Fibroblast of peridontal ligament (primary cell): ENCODE measurements around the gene OOSP2.

Experiments used
- DNase-seq: peaks from one replicate; pipeline ENCODE4 v3.0.0-alpha.2; 2010; ENCODE audit errors: extremely low read depth

OOSP2 gene

DNA sequence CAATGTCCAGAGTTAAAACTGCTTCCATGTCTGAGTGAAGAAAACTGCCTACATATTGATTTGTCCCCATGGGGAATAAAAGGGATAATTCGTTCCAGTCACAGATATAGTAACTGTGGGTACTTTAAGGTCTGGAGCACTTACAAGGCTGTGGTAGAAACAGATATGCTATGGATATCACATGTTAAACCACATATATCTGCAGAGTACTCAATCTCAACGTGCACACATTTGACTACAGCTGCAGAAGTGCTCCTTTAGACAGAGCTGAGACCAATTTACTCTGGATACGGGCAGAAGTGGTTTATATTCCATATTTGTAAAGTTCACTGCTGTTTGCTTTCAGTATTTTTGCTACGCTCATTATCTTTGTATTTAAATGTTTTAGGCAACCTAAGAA, 38.5 kb downstream of the OOSP2 start:
- DNase-seq = no peak

DNA sequence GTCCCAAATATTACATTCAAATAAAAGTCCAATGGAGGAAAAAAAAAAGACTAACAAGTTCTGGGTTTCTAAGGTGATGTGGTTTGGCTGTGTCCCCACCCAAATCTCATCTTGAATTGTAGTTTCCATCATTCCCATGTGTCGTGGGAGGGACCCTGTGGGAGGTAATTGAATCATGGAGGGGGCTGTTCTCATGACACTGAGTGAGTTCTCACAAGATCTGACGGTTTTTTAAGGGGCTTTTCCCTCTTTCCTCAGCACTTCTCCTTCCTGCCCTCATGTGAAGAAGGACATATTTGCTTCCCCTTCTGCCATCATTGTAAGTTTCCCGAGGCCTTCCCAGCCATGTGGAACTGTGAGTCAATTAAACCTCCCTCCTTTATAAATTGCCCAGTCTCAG, 40.3 kb downstream of the OOSP2 start:
- no peak for DNase-seq

DNA sequence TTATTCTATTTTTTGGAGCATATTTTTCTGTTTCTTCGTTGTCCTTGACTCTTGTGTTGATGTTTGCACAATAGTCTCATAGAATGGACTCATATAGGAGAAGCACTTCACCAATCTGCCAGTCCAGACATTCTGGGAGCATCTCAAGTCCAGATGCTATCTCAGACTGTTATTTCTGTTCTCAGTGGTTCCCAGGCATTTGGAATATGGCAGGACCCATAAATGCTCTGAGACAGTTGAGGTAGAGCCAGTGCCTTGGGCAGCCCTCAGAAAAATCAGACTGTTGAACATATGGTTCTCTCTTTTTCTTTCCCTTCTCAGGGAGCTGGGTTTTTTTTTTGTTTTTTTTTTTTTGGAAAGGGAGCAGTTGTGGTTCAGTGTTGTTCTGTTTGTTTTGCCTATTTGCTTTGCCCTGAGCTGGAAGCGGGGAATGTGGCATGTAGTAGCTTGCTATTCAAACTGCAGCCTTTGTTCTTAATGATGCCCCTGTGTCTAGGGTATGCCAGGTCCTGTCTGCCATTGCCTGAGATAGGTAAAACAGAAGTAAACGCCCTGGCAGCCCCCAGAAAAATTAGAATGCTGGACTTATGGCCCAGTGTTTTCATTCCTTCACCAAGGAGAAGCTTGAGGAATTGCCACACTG, 44.5 kb downstream of the OOSP2 start:
- DNase-seq = no peak

DNA sequence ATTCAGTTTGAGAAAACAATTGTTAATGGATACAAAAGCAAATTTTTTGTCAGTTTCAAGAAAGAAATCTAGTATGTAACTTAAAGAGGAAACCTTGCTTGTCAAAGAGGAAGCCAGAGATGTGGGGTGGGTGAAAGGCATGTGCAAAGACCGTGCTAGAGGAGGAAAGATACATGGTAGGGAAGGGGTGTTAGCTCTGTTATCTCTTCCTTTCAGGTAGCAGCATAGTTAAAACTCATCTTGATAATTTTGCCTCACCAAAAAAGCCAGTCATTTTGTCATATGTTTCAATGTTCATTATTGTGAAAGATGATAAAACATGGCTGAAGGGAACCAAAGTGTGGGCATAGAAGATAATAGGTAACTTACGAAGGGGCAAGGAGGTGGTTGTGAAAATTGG, 45.7 kb downstream of the OOSP2 start:
- no peak for DNase-seq

DNA sequence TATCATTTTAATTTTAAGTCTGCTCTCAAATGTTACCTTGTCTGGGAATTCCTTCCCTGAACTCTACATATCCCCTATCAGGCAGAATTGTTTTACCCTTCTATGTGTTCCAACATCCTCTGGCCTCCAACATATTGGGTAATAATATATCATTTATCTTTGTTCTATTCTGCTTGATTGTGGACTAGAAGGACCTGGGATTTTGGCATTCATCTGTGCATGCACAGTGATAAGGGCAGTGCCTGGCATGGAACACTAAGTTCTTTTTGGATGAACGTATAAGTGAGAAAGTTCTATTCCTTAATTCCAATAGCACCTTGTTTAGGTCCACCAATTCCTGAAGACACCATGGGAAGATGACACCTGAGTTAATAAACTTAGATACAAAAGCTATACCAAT, 47.0 kb downstream of the OOSP2 start:
- no peak for DNase-seq

DNA sequence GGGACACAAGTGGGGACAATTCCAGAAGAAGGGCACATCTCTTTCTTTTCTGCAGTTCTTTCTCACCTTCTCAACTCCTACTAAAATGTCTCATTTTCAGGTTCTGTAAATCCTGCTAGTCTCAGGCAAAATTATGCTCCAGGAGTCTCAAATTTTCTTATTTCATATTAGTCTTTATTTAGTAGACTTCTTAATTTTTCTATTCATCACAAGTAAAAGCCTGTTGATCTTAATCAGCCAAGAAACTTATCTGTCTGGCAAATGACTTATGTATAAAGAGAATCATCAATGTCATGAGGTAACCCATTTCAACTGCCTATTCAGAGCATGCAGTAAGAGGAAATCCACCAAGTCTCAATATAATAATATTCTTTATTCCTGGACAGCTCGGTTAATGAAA, 48.2 kb downstream of the OOSP2 start, which contains the start of gene MS4A2:
TSS of gene MS4A2 (plus strand) at position 301 of the 400 bp plus-strand sequence. CDS start 102 bp downstream, outside the sequence.
- DNase-seq = no peak

DNA sequence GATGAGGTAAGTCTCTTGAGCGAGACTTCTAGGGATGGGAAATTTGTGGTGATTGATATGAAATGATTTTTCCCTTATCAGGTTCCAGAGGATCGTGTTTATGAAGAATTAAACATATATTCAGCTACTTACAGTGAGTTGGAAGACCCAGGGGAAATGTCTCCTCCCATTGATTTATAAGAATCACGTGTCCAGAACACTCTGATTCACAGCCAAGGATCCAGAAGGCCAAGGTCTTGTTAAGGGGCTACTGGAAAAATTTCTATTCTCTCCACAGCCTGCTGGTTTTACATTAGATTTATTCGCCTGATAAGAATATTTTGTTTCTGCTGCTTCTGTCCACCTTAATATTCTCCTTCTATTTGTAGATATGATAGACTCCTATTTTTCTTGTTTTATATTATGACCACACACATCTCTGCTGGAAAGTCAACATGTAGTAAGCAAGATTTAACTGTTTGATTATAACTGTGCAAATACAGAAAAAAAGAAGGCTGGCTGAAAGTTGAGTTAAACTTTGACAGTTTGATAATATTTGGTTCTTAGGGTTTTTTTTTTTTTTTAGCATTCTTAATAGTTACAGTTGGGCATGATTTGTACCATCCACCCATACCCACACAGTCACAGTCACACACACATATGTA, 55.4 kb downstream of the OOSP2 start:
- DNase-seq = no peak

DNA sequence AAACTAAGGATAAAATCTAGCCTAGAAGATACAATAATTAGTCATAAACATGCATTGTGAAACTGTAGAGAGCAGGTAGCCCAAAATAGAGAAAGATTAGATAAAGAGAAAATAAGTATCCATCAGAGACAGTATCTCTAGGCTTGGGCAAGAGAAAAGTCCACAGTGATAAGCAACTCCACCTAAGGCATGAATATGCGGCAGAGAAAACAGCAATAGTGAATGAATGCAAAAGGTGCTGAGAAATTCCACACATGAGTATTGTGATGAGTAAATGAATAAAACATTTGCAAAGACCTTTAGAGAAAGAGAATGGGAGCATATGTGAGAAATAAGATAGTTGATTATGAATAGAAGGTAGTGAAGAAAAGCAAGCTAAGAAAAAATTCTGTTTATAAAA, 57.0 kb downstream of the OOSP2 start:
- DNase-seq = no peak
